Measurements from ENCODE around the gene MRM3.
"Not testable (repeated sequence)": the region's sequence is repeated elsewhere in the genome, so short reads cannot be mapped to it uniquely, and the experiment has no call there.

The MRM3 gene

DNA sequence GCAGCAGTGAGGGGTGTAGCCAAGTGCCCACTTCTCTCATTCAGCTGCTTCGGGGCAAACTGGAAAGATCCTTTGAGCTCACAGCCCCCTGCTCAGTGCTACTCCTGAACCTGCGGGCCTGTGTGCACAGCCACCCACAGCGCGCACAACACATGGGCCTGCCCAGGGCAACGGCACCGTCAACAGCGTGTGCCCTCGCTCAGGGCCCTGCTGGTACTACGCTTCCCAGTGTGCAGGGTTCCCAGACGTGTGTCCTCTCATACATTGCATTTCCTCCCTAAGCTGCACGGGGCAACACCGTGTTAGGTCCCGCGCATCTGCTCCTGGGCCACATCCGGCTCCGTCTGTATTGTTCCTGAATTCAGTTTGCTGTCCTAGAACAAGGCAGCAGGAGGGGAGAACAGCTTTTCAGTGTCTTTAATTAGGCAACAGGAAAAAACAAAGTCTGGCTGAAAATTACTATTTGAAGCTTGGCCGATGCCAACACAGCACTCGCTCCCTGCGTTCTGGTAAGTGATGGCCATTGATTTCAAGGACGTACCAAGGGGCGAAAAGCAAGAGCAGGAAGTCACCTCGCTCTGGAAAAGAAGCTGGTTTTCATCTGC, 15.2 kb downstream of the MRM3 start:
- no peak for DNase-seq

GRCh38 chr17:798246-798645, 16.1 kb downstream of the MRM3 start:
- no peak for DNase-seq

DNA sequence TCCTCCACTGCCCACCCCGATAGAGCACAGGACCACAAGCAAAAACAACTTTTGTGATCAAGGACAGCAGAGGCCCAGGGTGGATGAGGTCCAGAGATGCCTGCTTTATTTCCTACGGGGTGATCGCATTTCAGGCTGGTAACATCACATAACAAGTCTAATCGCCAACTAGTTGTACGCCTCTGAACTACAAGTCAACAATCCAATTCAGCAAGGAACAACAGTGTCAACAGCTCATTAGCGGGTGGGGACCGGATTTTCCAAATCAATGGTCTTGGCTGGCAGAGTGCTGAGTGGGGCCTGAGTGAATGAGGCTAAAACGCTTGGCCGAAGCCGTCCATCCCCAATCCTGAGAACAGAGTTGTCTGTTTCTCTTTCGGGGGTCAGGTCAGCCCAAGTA, 17.1 kb downstream of the MRM3 start:
- DNase-seq: no peak

DNA sequence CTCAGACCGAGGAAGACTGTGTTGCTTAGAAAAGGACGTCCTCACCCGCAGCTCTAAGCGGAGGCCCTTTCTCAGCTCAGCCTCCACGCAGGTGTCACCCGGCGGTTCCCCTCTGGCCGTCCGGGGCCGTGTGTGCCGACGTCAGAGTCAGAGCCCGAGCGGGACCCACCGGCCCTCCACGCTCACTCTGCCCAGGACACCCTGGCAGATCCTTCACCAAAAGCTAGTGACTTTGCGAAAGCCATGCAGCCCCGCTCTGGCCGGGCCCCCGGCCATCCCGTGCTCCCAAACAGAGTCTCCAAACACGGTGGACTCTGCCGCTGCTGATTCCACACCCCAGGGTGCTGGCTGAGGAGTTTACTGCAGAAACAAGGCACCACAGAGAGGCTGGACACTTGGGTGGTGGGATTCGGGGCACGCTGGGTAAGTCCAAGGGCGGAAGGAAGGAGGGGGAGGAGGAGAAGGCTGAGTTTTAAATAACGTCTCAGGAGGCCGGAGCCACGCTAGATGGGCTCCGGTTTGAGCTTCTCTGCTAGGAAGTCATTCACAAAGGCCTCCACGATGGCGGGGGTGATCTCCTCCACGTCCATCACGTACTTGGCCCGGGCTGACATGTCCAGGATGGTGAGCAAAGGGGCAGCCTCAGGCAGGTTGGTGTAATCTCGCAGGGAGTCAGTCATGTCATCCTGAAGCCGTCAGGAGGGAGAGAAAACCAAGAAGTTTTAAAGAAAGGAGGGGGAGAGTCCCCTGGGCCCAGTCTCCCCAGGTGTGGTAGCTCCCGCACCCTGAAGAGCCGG, 18.5 kb downstream of the MRM3 start:
- no peak for DNase-seq

- no peak for DNase-seq
Observed at GRCh38 chr17:801660-802059, 19.5 kb downstream of the MRM3 start.

GRCh38 chr17:802481-802880, 20.3 kb downstream of the MRM3 start:
- no peak for DNase-seq

DNA sequence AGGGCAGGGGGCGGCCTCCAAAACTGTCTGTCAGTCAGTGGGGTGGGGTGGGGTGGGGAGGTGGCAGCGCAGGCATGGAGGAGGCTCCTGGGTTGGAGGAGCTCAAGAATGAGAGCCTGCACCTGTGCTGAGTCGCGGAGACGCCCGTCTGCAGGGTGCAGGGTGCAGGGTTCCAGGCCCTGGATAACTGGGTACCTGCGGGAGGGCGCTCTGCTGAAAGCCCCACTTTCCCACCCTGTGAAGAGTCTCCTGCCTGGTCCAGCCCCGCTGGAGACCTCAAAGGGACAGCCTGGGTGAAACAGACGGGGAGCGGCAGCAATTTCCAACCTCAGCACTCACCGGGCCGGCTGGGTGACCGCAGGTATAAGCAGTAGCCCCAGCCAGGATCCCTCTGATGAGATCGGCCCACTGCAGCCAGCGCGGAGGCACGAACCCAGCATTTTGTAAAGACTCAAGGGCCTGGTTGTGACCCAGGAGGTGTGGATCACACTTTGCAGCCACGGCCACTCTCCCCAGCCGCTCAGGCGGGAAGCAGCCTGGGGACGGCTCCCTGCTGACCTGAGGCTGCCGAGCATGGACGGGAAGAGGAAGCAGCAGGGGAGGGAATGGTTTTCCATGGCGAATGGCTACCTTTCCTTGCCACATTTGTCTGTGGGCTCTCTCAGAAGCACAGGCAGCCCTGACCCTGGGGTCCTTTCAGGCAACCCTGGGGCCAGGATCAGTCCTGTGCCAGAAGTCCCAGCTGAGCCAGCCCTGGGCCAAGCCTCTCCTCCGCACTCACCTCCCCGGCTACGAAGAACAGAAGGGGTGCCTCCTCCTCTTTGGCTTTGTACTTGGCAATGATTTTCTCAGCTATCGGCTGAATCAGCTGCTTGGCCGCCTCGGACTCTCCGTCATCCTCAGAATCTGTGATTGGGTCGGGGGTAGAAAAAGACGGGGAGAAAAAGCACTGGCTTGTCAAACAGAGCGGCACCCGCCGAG, 21.0 kb downstream of the MRM3 start:
- no peak for DNase-seq

- DNase-seq: no peak
Observed at GRCh38 chr17:804541-805435, 22.6 kb downstream of the MRM3 start.

DNA sequence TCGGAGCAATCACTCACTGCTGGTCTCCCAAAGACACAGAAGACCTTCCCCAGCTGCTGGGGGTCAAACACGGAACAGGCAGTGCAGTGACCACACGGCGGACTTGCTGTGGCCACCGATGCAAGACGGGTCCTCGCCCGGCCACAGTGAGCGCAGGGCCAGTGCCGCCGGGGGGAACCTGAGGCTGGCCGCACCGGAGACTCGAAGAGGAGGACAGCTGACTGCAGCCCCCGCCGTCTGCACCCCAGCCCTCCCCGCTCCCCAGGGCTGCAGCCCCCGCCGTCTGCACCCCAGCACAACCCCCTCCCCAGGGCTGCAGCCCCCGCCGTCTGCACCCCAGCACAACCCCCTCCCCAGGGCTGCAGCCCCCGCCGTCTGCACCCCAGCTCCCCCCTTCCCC, 23.7 kb downstream of the MRM3 start:
- DNase-seq: not testable (repeated sequence)

DNA sequence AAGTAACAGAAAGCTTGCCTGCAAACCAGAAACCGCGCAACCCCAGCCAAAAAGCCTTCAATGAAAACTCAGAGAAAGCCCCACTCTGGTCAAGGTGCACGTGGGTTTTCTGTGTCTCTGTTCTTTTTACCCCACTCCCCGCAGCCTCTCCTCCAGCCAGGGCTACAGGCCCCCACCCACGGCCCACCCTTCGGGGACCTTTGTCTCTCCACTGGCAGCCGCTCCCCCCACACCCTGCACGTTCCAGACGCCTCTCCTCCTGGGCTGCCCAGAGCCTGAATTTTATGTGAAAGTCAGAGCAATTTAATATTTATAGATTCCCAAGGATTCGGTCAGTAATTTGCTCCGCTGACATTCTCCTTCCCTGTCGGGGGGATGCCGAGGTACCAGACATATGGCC, 24.2 kb downstream of the MRM3 start:
- no peak for DNase-seq

GRCh38 chr17:806781-807522, 24.8 kb downstream of the MRM3 start:
- no peak for DNase-seq

DNA sequence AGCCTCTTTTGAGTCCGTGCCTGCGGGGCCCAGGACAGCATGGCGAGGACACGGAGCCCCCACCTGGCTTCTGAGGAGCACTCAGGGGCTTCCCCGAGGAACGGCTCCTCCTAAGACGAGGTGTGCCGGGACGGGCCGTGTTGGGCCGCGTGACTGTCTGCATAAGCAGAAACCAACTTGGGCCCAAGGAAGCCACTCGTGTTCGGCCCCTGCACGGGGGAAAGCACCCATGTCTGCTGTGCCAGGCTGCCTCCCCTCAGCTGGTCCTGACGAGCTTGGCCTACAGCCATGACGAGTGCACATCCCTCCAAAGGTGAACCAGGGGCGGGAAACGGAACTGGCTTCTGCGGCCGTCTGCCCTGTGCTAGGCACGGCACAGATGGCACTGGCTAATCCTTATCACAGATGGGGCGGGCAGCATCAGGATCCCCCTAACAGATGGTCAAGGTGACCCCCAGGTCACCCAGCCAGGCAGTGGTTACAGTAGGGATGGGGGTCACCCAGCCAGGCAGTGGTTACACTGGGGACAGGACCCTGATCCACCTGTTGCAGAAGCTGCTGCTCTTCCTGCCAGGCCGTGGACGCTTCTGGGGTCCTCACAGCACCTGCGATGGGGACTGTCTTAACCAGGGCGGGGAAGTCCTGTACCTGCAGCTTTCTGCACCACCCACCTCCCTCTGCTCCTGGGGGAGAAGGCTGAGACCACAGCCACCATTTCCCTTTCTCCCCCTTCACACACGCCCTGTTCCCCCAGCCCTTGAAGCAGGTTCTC, 25.6 kb downstream of the MRM3 start:
- DNase-seq: no peak

DNA sequence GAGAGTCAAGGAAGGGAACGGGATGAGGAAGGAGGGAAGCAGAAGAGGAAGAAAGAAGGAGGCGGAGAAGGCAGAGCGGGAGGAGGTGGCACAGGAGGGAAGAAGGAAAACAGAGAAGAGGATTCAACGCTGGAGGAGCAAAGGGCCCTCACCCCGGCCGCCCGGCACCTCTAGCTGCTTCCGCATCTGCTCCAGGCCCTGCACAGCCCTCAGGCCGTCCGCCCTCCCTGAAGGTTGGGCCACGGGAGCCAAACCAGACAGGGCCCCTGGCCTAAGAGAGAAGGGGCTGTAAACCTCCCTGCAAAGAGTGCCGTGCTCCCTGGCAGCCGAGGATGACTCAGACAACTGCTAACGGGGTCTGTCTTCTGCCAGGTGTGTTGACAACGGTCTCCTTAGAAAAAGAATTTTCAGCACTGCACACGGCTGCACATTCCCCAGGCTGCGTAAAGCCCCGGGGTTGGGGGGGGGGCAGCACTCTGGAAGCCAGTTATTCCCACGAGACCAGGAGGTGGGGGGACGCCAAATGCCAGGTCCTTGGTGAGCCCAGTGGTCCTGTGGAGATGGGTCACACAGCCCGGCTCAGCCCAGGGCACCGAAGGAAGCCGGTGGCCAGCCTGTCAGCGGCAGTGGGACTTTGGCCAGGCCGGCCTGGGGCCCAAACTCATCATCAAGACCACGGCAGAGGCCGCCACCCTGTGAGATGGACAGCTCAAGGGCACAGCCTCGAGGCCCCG, 29.1 kb downstream of the MRM3 start:
- DNase-seq: no peak

DNA sequence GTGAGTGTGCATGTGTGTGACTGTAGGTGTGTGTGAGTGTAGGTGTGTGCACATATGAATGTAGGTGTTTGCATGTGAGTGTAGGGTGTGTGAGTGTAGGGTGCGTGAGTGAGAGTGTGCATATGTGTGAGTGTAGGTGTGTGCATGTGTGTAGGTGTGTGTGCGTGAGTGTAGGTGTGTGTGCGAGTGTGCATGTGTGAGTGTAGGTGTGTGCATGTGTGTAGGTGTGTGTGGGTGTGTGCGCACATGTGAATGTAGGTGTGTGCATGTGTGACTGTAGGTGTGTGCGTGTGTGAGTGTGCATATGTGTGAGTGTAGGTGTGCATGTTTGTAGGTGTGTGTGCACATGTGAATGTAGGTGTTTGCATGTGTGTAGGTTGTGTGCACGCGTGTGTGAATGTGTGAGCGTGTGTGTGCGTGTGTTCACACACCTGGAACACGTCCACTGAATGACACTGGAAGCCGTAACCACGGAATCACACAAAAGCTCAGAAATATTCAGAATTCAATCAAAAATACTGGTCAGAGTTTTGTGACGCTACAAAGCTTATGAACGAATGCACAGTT, 30.6 kb downstream of the MRM3 start:
- DNase-seq: no peak

DNA sequence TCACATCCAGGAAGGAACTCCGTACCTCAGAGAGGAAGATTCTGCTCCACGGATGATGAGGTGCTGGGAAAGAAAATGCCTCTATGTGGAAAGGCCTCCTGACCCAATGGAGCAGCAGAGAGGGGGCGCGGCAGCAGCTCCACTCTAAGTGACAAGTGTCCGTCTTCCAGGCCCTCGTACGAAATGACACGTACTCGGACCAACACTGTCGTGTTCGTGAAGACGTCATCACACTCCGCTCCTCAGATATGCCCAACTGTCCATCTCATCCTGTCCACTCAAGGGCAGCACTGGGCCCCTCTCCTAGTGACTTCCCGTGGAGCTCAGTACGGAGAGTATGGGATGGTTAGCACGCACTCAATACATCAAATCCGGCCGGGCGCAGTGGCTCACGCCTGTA, 32.2 kb downstream of the MRM3 start:
- DNase-seq: no peak

- no peak for DNase-seq
Observed at GRCh38 chr17:819251-819650, 37.1 kb downstream of the MRM3 start.

GRCh38 chr17:823501-823902, 41.3 kb downstream of the MRM3 start:
- no peak for DNase-seq

DNA sequence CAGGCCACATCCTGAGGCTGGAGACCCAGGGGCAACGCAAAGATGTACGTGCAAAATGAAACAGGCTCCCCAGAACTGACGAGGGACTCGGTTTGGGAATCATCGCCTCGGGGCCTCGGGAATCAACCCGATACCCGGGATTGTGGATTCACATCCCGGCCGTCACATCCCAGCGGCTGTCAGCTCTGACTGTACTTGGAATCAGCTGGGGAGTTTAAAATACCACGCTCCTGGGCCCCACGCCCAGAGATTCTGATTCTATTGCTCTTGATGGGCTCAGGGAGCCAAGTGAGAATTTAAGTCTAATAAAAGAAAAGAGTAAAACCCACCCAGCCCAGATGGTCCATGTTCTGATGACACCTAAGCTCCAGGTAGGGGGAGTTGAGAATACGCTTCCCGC, 42.2 kb downstream of the MRM3 start:
- DNase-seq: no peak

GRCh38 chr17:825216-825615, 43.1 kb downstream of the MRM3 start:
- DNase-seq: no peak

- no peak for DNase-seq
Observed at GRCh38 chr17:826778-827177, 44.6 kb downstream of the MRM3 start.
